GM23248 (cell line): ENCODE results near the gene GOLGA7B. TPM values are rescaled to one million over a fixed set of nuclear protein-coding genes. Genes with fewer than 3 reads are reported as not detected.
A peak's percentile ranks its signal among the peaks of the same experiment; 100 is the strongest.

ENCODE experiments used
- DNase-seq: peaks from one replicate; pipeline ENCODE4 v3.0.0-alpha.2; 2015
- H2AFZ ChIP-seq: fragments of 200-600 bp; sonication (generic); 2 replicates; pipeline ENCODE4 v1.6.1; 2016; ENCODE audit warnings: antibody characterized with exemption
- H3F3A ChIP-seq: fragments of 200-600 bp; sonication (generic); 2 replicates; pipeline ENCODE4 v1.6.1; 2016; ENCODE audit warnings: mild to moderate bottlenecking, antibody characterized with exemption, mixed run types; ENCODE audit not compliant: insufficient read depth
- H3K27ac ChIP-seq: fragments of 200-600 bp; sonication (generic); 2 replicates; pipeline ENCODE4 v1.5.1; 2016; ENCODE audit warnings: mild to moderate bottlenecking
- H3K27me3 ChIP-seq: fragments of 200-600 bp; sonication (generic); replicated peaks from 2 replicates; pipeline ENCODE4 v1.6.1; 2016; ENCODE audit warnings: mild to moderate bottlenecking; ENCODE audit not compliant: insufficient read depth
- H3K36me3 ChIP-seq: fragments of 200-600 bp; sonication (generic); 2 replicates; pipeline ENCODE4 v1.6.1; 2016; ENCODE audit warnings: low read depth, mild to moderate bottlenecking
- H3K4me1 ChIP-seq: fragments of 200-600 bp; sonication (generic); 2 replicates; pipeline ENCODE4 v1.6.1; 2016; ENCODE audit warnings: mild to moderate bottlenecking; ENCODE audit not compliant: insufficient read depth
- H3K4me2 ChIP-seq: fragments of 200-600 bp; sonication (generic); one replicate; pipeline ENCODE4 v1.6.1; 2016; ENCODE audit warnings: mild to moderate bottlenecking; ENCODE audit not compliant: unreplicated experiment
- H3K4me3 ChIP-seq: fragments of 200-600 bp; sonication (generic); 2 replicates; pipeline ENCODE4 v1.5.1; 2016; ENCODE audit warnings: mild to moderate bottlenecking
- H3K79me2 ChIP-seq: fragments of 200-600 bp; sonication (generic); 2 replicates; pipeline ENCODE4 v1.6.1; 2016; ENCODE audit warnings: mild to moderate bottlenecking; ENCODE audit not compliant: insufficient read depth
- H3K9ac ChIP-seq: fragments of 200-600 bp; sonication (generic); 2 replicates; pipeline ENCODE4 v1.6.1; 2016; ENCODE audit warnings: mild to moderate bottlenecking
- H3K9me2 ChIP-seq: fragments of 200-600 bp; sonication (generic); 2 replicates; pipeline ENCODE4 v1.6.1; 2016; ENCODE audit warnings: mixed run types, mild to moderate bottlenecking, moderate library complexity; ENCODE audit not compliant: insufficient read depth
- H3K9me3 ChIP-seq: fragments of 200-600 bp; sonication (generic); one replicate; pipeline ENCODE4 v1.6.1; 2017; ENCODE audit warnings: low read depth
- H4K20me1 ChIP-seq: fragments of 200-600 bp; sonication (generic); 2 replicates; pipeline ENCODE4 v1.6.0; 2016; ENCODE audit not compliant: insufficient read depth
- EZH2 ChIP-seq: fragments of 200-600 bp; sonication (generic); IDR thresholded peaks from 2 replicates; pipeline ENCODE4 v1.6.1; 2018; ENCODE audit warnings: antibody characterized with exemption, mild to moderate bottlenecking; ENCODE audit not compliant: insufficient read depth, poor library complexity, severe bottlenecking
- EZH2phosphoT487 ChIP-seq: fragments of 200-600 bp; sonication (generic); IDR thresholded peaks from 2 replicates; pipeline ENCODE4 v1.6.1; 2018; ENCODE audit warnings: antibody characterized with exemption, moderate library complexity, mild to moderate bottlenecking, low read depth; ENCODE audit not compliant: insufficient read depth
- WGBS, 2 experiments: methylation state at CpG; one replicate each; pipeline ENCODE4 v1.1.6; 2015 to 2017; ENCODE audit warnings: low lambda C conversion rate in 2 of 2, low coverage in 1 of 2; ENCODE audit errors: missing lambda C conversion rate in 2 of 2; 5-methylcytosine and 5-hydroxymethylcytosine counted together
- in situ Hi-C: fragments of 300-500 bp; cut with MboI; formaldehyde crosslinking; loops from 2 replicates; pipeline ENCODE4 v1.15.0; 2020
- polyA plus RNA-seq: library from polyadenylated mRNA; unstranded; fragments of >200 nt; fragmentation: Nextera tagmentation; extraction: Ambion mirVana; gene quantifications from 2 replicates; pipeline ENCODE4 v1.2.1, GENCODE V29; 2016
- total RNA-seq: library from RNA; depleted of rRNA; stranded (reverse); fragments of >200 nt; shearing (Covaris generic); gene quantifications from 2 replicates; pipeline ENCODE4 v1.2.3, GENCODE V29; 2014

The GOLGA7B gene
- total and polyA plus RNA-seq, 2 experiments from 2014 or later = not detected

DNA sequence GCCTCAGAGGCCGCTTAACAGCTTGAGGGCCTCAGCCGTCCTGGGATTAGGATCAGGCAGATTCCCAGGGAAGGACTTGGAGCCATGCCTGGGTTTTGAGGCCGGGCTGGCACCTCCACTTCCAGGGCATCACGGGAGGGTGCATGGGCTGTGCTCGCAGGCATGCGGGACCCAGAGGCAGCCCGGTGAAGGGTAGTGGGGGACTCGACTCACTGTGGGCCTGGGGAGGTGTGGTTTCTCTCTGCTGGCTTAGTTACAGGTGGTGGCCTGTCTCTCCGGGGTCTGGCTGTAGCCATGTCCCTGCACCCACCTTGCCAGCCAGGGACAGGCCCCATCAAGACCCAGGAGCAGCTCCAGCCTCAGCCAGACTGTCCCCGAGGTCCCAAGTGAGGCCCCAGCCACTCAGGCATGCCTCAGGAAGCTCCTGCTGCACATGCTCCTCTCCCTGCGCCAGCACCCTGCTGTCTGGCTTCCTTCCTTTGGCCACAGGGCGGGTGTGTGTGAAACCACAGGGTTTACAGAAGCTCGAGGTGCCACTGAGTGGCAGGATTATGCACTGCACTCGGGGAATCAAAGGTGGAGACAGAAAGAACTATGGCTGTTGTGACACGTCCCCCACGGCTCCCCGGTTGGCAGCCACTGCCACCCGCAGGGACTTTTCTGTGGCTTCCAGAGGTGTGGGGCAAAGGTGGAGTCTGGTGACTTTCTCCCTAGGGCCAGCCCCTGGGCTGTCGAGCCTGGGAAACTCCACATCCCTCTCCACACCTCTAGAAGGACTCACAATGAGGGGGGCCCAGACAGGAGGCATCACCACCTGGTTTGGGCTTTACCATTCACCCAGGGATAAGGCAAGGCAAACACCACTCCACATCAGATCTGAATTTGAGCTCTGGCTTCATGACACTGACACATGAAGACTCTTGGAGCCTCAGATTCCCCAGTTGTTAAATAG, 19.7 kb downstream of the GOLGA7B start:
- H3K4me1 ChIP-seq = peaks cover 6% of the 10 kb centered on the region; the same call in 1 of the 2 replicates
- H3K79me2 ChIP-seq = no peaks in the 10 kb centered on the region
- 13 to 16% methylated on average over 19 of the region's 19 CpGs for WGBS, 2 experiments
- in situ Hi-C loops = no loop called here
- no peaks in the 10 kb centered on the region for H3K9me3 ChIP-seq
- H3K27me3 ChIP-seq = peaks cover 41% of the 10 kb centered on the region
- no peaks in the 10 kb centered on the region for H3K36me3 ChIP-seq
- peak overlapping the region; percentile 24; the same call in 1 of the 2 replicates for H2AFZ ChIP-seq
- no peak overlapping the region for H3K9ac ChIP-seq
- no peaks in the 10 kb centered on the region for H3F3A ChIP-seq
- no peaks in the 10 kb centered on the region for H3K9me2 ChIP-seq
- DNase-seq = peak; percentile 94
- H3K4me3 ChIP-seq = no peak overlapping the region
- H4K20me1 ChIP-seq = no peaks in the 10 kb centered on the region
- TF ChIP-seq EZH2 = no peak
- no peak for TF ChIP-seq EZH2phosphoT487
- H3K27ac ChIP-seq = no peak overlapping the region
- peak overlapping the region; percentile 10 for H3K4me2 ChIP-seq

- H3F3A ChIP-seq = no peaks in the 10 kb centered on the region
- no peaks in the 10 kb centered on the region for H3K9me2 ChIP-seq
- no peaks in the 10 kb centered on the region for H3K36me3 ChIP-seq
- H3K4me3 ChIP-seq = no peak overlapping the region
- H3K9ac ChIP-seq = no peak overlapping the region
- H4K20me1 ChIP-seq = no peaks in the 10 kb centered on the region
- peaks cover 6% of the 10 kb centered on the region; the same call in 1 of the 2 replicates for H3K4me1 ChIP-seq
- TF ChIP-seq EZH2phosphoT487 (no peak), EZH2 (no peak)
- H3K27me3 ChIP-seq = peaks cover 40% of the 10 kb centered on the region
- no peaks in the 10 kb centered on the region for H3K9me3 ChIP-seq
- in situ Hi-C loops = no loop called here
- no peak overlapping the region for H3K27ac ChIP-seq
- WGBS, 2 experiments = 81 to 89% methylated on average over 8 of the region's 8 CpGs
- no peak overlapping the region for H2AFZ ChIP-seq
- H3K79me2 ChIP-seq = no peaks in the 10 kb centered on the region
- DNase-seq = no peak
- no peak overlapping the region for H3K4me2 ChIP-seq
Measured at GRCh38 chr10:97870990-97871389, 21.3 kb downstream of the GOLGA7B start.

DNA sequence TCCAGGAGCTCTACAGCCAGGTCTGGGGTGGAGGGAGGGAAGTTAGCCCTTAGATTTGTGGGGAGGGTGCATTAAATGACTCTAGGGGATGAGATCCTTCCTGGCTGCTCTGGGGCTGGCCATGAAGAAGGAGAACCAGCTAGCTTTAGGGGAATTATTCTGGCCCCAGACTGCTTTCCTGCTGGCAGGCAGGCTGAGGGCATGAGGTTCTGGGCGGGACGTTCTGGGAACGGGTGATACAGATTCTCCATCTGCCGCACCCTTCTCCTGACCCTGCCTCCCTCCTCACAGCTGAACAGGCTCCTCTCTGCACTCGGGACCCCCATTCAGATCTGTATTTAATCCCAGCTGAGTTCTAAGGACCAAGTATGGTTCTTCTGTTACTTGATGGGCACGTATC, 23.9 kb downstream of the GOLGA7B start:
- 6 to 11% methylated on average over 6 of the region's 6 CpGs for WGBS, 2 experiments
- peaks cover 53% of the 10 kb centered on the region for H3K27me3 ChIP-seq

DNA sequence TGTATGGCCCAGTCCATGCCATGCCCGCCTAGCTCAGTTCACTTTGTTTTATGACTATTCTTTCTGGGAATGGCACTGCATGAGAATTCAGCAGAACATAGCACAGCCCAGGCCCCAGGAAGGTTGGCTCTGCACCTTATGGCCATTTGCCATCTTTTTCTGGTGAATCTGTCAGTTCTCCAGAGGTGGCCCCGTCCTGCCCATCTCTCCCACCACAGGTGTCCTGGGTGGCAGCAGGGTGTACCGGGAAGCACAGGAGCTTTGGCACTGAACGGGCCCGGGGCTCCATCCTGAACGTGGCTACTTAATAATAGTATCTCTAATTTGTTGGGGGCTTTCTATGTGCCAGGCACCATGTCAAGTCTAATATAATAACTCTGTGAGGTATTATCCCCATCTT, 24.7 kb downstream of the GOLGA7B start:
- H3K9ac ChIP-seq = no peak overlapping the region
- no peak overlapping the region for H3K4me3 ChIP-seq
- no peak for DNase-seq
- H3K79me2 ChIP-seq = no peaks in the 10 kb centered on the region
- no peaks in the 10 kb centered on the region for H3K9me2 ChIP-seq
- no peaks in the 10 kb centered on the region for H3K9me3 ChIP-seq
- H2AFZ ChIP-seq = no peak overlapping the region
- no peaks in the 10 kb centered on the region for H3F3A ChIP-seq
- peaks cover 53% of the 10 kb centered on the region for H3K27me3 ChIP-seq
- H4K20me1 ChIP-seq = no peaks in the 10 kb centered on the region
- no peaks in the 10 kb centered on the region for H3K36me3 ChIP-seq
- 52 to 53% methylated on average over 6 of the region's 6 CpGs for WGBS, 2 experiments
- H3K4me1 ChIP-seq = no peaks in the 10 kb centered on the region
- in situ Hi-C loops = no loop called here
- no peak for TF ChIP-seq EZH2
- TF ChIP-seq EZH2phosphoT487 = no peak
- H3K4me2 ChIP-seq = no peak overlapping the region
- no peak overlapping the region for H3K27ac ChIP-seq

More for the DNA sequence above, 23.9 kb downstream of the GOLGA7B start:
- peak; percentile 56 for DNase-seq
- Histone ChIP-seq H3K9ac (no peak overlapping the region), H3K79me2 (no peaks in the 10 kb centered on the region), H3K36me3 (no peaks in the 10 kb centered on the region), H2AFZ (no peak overlapping the region), H3K4me3 (no peak overlapping the region), H3K27ac (no peak overlapping the region), H3K9me3 (no peaks in the 10 kb centered on the region), H3K4me2 (no peak overlapping the region), H3K9me2 (no peaks in the 10 kb centered on the region), H4K20me1 (no peaks in the 10 kb centered on the region), H3K4me1 (peaks cover 6% of the 10 kb centered on the region; the same call in 1 of the 2 replicates), H3F3A (no peaks in the 10 kb centered on the region)
- in situ Hi-C loops = no loop called here
- TF ChIP-seq EZH2 (no peak), EZH2phosphoT487 (no peak)
